IMR-90 (cell line): ENCODE measurements around the gene MRAP. TPM values are rescaled to one million over a fixed set of nuclear protein-coding genes. Genes with fewer than 3 reads are reported as not detected.
A peak's percentile ranks its signal among the peaks of the same experiment; 100 is the strongest.

ENCODE experiments used
- ATAC-seq: fragments of 200-7000 bp; cut with Tn5 transposase; 2 replicates; pipeline ENCODE4 v1.9.1; 2020; ENCODE audit warnings: low read depth, mild to moderate bottlenecking, moderate library complexity
- BruUV-seq: library from RNA; stranded (reverse); fragments of 400-500 nt; replicated peaks from 2 replicates; lab custom pipeline; 2021; lab: Mats Ljungman, UMichigan
- CTCF ChIA-PET: fragments of 300-600 bp; formaldehyde crosslinking; extraction: SDS; loops from one replicate; lab custom pipeline; 2021; ENCODE audit warnings: antibody characterized with exemption; lab: Yijun Ruan, JAX
- POLR2A ChIA-PET: fragments of 300-600 bp; sonication (Branson Sonifier 250); formaldehyde crosslinking; loops from one replicate; lab custom pipeline; 2022; ENCODE audit warnings: antibody characterized with exemption; ENCODE audit not compliant: unreplicated experiment; lab: Charles Lee
- DNase-seq: peaks from one replicate; pipeline ENCODE4 v3.0.0; 2013
- H2AFZ ChIP-seq: replicated peaks from 2 replicates; pipeline ENCODE3; 2013; ENCODE audit warnings: low read length, mild to moderate bottlenecking; ENCODE audit not compliant: poor library complexity
- H2AK5ac ChIP-seq: 2 replicates; pipeline ENCODE4 v1.6.1; 2013; ENCODE audit warnings: low read depth, low read length, inconsistent platforms
- H2AK9ac ChIP-seq: replicated peaks from 2 replicates; pipeline ENCODE3; 2013; ENCODE audit warnings: mild to moderate bottlenecking, low read depth, low read length, moderate library complexity; ENCODE audit not compliant: poor library complexity
- H2BK120ac ChIP-seq: 2 replicates; pipeline ENCODE4 v1.6.1; 2013; ENCODE audit warnings: low read depth, low read length, inconsistent platforms
- H2BK15ac ChIP-seq: 3 replicates; pipeline ENCODE4 v1.6.1; 2013; ENCODE audit warnings: low read depth, low read length, inconsistent platforms
- H2BK20ac ChIP-seq: 2 replicates; pipeline ENCODE4 v1.6.1; 2013; ENCODE audit warnings: low read depth, mild to moderate bottlenecking, inconsistent platforms, low read length, moderate library complexity
- H2BK5ac ChIP-seq: 2 replicates; pipeline ENCODE4 v1.6.1; 2013; ENCODE audit warnings: mild to moderate bottlenecking, low read depth, low read length, inconsistent platforms; ENCODE audit not compliant: poor library complexity, severe bottlenecking
- H3K14ac ChIP-seq: replicated peaks from 2 replicates; pipeline ENCODE4 v1.6.1; 2013; ENCODE audit warnings: low read depth, low read length, inconsistent platforms
- H3K18ac ChIP-seq: 2 replicates; pipeline ENCODE4 v1.6.1; 2013; ENCODE audit warnings: low read depth, low read length, control low read depth
- H3K23ac ChIP-seq: 2 replicates; pipeline ENCODE4 v1.6.1; 2013; ENCODE audit warnings: low read depth, low read length, inconsistent platforms
- H3K27ac ChIP-seq: 2 replicates; pipeline ENCODE4 v1.5.1; 2013; ENCODE audit warnings: mild to moderate bottlenecking, control low read depth, low read length; ENCODE audit not compliant: insufficient read depth
- H3K27me3 ChIP-seq: 2 replicates; pipeline ENCODE4 v1.6.1; 2013; ENCODE audit warnings: low read length; ENCODE audit not compliant: control insufficient read depth, insufficient read depth
- H3K36me3 ChIP-seq: 2 replicates; pipeline ENCODE4 v1.6.1; 2013; ENCODE audit warnings: low read length, mixed read lengths; ENCODE audit not compliant: control insufficient read depth, insufficient read depth
- H3K4ac ChIP-seq: 2 replicates; pipeline ENCODE4 v1.6.1; 2013; ENCODE audit warnings: low read depth, low read length, inconsistent platforms
- H3K4me1 ChIP-seq: 2 replicates; pipeline ENCODE4 v1.6.1; 2013; ENCODE audit warnings: low read length, mixed read lengths; ENCODE audit not compliant: control insufficient read depth, insufficient read depth
- H3K4me2 ChIP-seq: 2 replicates; pipeline ENCODE4 v1.6.1; 2013; ENCODE audit warnings: low read depth, mild to moderate bottlenecking, control low read depth, low read length, moderate library complexity
- H3K4me3 ChIP-seq: 2 replicates; pipeline ENCODE4 v1.5.1; 2013; ENCODE audit warnings: low read depth, mild to moderate bottlenecking, control low read depth, low read length, moderate library complexity; ENCODE audit not compliant: insufficient read depth
- H3K56ac ChIP-seq: 2 replicates; pipeline ENCODE4 v1.6.1; 2013; ENCODE audit warnings: low read length, inconsistent platforms; ENCODE audit not compliant: insufficient read depth; ENCODE audit errors: extremely low read depth
- H3K79me1 ChIP-seq, 2 experiments: 2 replicates each; pipeline ENCODE4 v1.6.1; 2013; ENCODE audit warnings: low read length in 2 of 2, inconsistent platforms in 1 of 2, low read depth in 1 of 2
- H3K9ac ChIP-seq: 2 replicates; pipeline ENCODE4 v1.6.1; 2013; ENCODE audit warnings: low read depth, low read length, control low read depth
- H3K9me1 ChIP-seq: 2 replicates; pipeline ENCODE4 v1.6.1; 2013; ENCODE audit warnings: low read length, inconsistent platforms; ENCODE audit not compliant: insufficient read depth
- H3K9me3 ChIP-seq: 2 replicates; pipeline ENCODE4 v1.6.1; 2013; ENCODE audit warnings: low read length; ENCODE audit not compliant: control insufficient read depth, insufficient read depth
- H4K20me1 ChIP-seq: 2 replicates; pipeline ENCODE4 v1.6.1; 2013; ENCODE audit warnings: low read length, inconsistent platforms; ENCODE audit not compliant: insufficient read depth
- H4K5ac ChIP-seq: 2 replicates; pipeline ENCODE4 v1.6.1; 2013; ENCODE audit warnings: mild to moderate bottlenecking, low read depth, low read length, control low read depth
- H4K8ac ChIP-seq, 2 experiments: 2 replicates each; pipeline ENCODE4 v1.6.1; 2013; ENCODE audit warnings: low read depth in 2 of 2, low read length in 2 of 2, control low read depth in 1 of 2, inconsistent platforms in 1 of 2
- H4K91ac ChIP-seq: 2 replicates; pipeline ENCODE4 v1.6.1; 2013; ENCODE audit warnings: low read depth, low read length, inconsistent platforms; ENCODE audit not compliant: insufficient read depth
- BHLHE40 ChIP-seq: fragments of 150-350 bp; IDR thresholded peaks from 2 replicates; pipeline ENCODE4 v1.6.1; 2016; ENCODE audit warnings: mild to moderate bottlenecking, low read depth, low read length
- CHD1 ChIP-seq: IDR thresholded peaks from 2 replicates; pipeline ENCODE4 v1.6.1; 2012; ENCODE audit warnings: low read depth, low read length, improper control_type of control experiment
- CTCF ChIP-seq: conservative IDR thresholded peaks from 2 replicates; pipeline ENCODE4 v1.5.1; 2012; ENCODE audit warnings: mild to moderate bottlenecking, low read depth, low read length, improper control_type of control experiment
- ELK1 ChIP-seq: fragments of 150-350 bp; IDR thresholded peaks from 2 replicates; pipeline ENCODE4 v1.6.1; 2016; ENCODE audit warnings: low read depth, mild to moderate bottlenecking, low read length, moderate library complexity, borderline replicate concordance
- MAFK ChIP-seq: IDR thresholded peaks from 2 replicates; pipeline ENCODE4 v1.6.1; 2012; ENCODE audit warnings: low read depth, low read length, improper control_type of control experiment
- NFE2L2 ChIP-seq: fragments of 150-350 bp; IDR thresholded peaks from 2 replicates; pipeline ENCODE4 v1.6.1; 2016; ENCODE audit warnings: low read depth, mild to moderate bottlenecking, low read length
- RAD21 ChIP-seq: IDR thresholded peaks from 2 replicates; pipeline ENCODE4 v1.6.1; 2012; ENCODE audit warnings: low read length, improper control_type of control experiment
- RCOR1 ChIP-seq: IDR thresholded peaks from 2 replicates; pipeline ENCODE4 v1.6.1; 2012; ENCODE audit warnings: mild to moderate bottlenecking, low read length, improper control_type of control experiment; ENCODE audit not compliant: insufficient replicate concordance
- RFX5 ChIP-seq: IDR thresholded peaks from 2 replicates; pipeline ENCODE4 v1.8.0; 2012; ENCODE audit warnings: low read depth, mild to moderate bottlenecking, low read length, moderate library complexity
- WGBS, 2 experiments: methylation state at CpG; one replicate each; pipeline versions ENCODE4 v1.1.5 to v1.1.7; 2013; ENCODE audit warnings: missing lambda C conversion rate in 2 of 2; ENCODE audit not compliant: insufficient read length in 1 of 2; ENCODE audit errors: extremely low coverage in 2 of 2; 5-methylcytosine and 5-hydroxymethylcytosine counted together
- dilution Hi-C: fragments of 300-500 bp; cut with HindIII; formaldehyde crosslinking; loops from one replicate; pipeline ENCODE4 v1.14.3; 2018; ENCODE audit warnings: low sequenced_read_pairs; ENCODE audit not compliant: unreplicated experiment
- in situ Hi-C: fragments of 300-500 bp; cut with MboI; formaldehyde crosslinking; loops from 3 replicates; pipeline ENCODE4 v1.14.3; 2019; ENCODE audit warnings: low sequenced_read_pairs, inconsistent platforms, mixed read lengths
- intact Hi-C: fragments of 100-400 bp; cut with micrococcal nuclease; formaldehyde crosslinking; loops from 2 replicates; pipeline ENCODE4 v1.10.0; 2022
- polyA plus RNA-seq, 3 experiments: library from polyadenylated mRNA; depleted of rRNA; stranded (reverse); fragments of >200 nt; gene quantifications; 2 replicates each; pipeline ENCODE4 v1.2.3, GENCODE V29; 2012; ENCODE audit warnings: low replicate concordance in 1 of 3
- total RNA-seq: library from RNA; depleted of rRNA; stranded (reverse); fragments of >200 nt; gene quantifications from 2 replicates; pipeline ENCODE4 v1.2.3, GENCODE V29; 2012

MRAP gene
- total and polyA plus RNA-seq, 2 of the 4 experiments (the other 2 are of a cell fraction) = not detected

- Histone ChIP-seq H4K8ac (no peak overlapping the region), H3K27me3 (no peaks in the 10 kb centered on the region), H3K4me2 (no peak overlapping the region), H3K9me1 (no peaks in the 10 kb centered on the region), H3K4me3 (no peak overlapping the region), H2AK9ac (no peak overlapping the region), H3K36me3 (peaks cover 58% of the 10 kb centered on the region), H2AK5ac (no peak overlapping the region), H4K91ac (no peak overlapping the region), H2BK5ac (no peak overlapping the region), H4K20me1 (no peaks in the 10 kb centered on the region), H2BK20ac (no peak overlapping the region), H3K56ac (no peak overlapping the region), H3K4ac (no peak overlapping the region), H3K9me3 (no peaks in the 10 kb centered on the region), H2BK120ac (no peak overlapping the region), H3K9ac (no peak overlapping the region), H3K4me1 (no peaks in the 10 kb centered on the region), H3K27ac (no peak overlapping the region), H2AFZ (no peak overlapping the region), H3K18ac (no peak overlapping the region), H3K79me1 (peaks cover 5 to 10% of the 10 kb centered on the region in 2 experiments; a peak in 2 of 4 replicates), H3K23ac (no peak overlapping the region), H4K5ac (no peak overlapping the region), H2BK15ac (no peak overlapping the region), H3K14ac (no peak overlapping the region)
- ChIA-PET CTCF (no interaction called here), POLR2A (no interaction called here)
- BruUV-seq = no TSS peak
- intact Hi-C loops = no loop called here
- 90% methylated on average over 5 of the region's 27 CpGs; no CpG with 5 or more reads in 1 of the 2 experiments for whole genome bisulfite sequencing, 2 experiments
- TF ChIP-seq CTCF (no peak), CHD1 (no peak), MAFK (no peak), RFX5 (no peak), NFE2L2 (no peak), BHLHE40 (no peak), RCOR1 (no peak), ELK1 (no peak), RAD21 (no peak)
- peak; percentile 14 for DNase-seq
- dilution Hi-C loops = no loop called here
- no peak for ATAC-seq
- in situ Hi-C loops = no loop called here
Observed at GRCh38 chr21:32335601-32336575, 37.2 kb downstream of the MRAP start.
